Activated T-cell treated with anti-CD3 and anti-CD28 coated beads, Interleukin-2, amount 50 U/mL, for 4 hours (primary cell): ENCODE data around the gene ACP5. TPM values are rescaled to one million over a fixed set of nuclear protein-coding genes. Genes with fewer than 3 reads are reported as not detected.

Experiments used
- total RNA-seq, 3 donors: library from RNA; stranded (reverse); gene quantifications; one replicate each; pipeline ENCODE4 v1.2.1, GENCODE V29; 2021

Gene ACP5
- total RNA-seq, 3 donors from 2014 or later = 2.4 to 2.9 (median 2.8) TPM

Other genes starting within 250 kb of the ACP5 start
- gene RAB3D, start 238.0 kb downstream of the ACP5 start, total RNA-seq = 1 to 10 TPM; 4.0 to 4.5 (median 4.3) TPM
- 10 to 100 TPM; 33.5 to 38.9 (median 33.7) TPM for gene TMEM205, start 231.4 kb downstream of the ACP5 start, total RNA-seq
- gene CCDC159, start 231.1 kb downstream of the ACP5 start, total RNA-seq = 10 to 100 TPM; 10.7 to 14.6 (median 11.0) TPM
- gene PLPPR2, start 222.2 kb downstream of the ACP5 start, total RNA-seq = 1 to 10 TPM; 2.4 to 4.1 (median 3.8) TPM
- 1 to 10 TPM; 2.0 to 3.1 (median 2.1) TPM for gene SWSAP1, start 203.0 kb downstream of the ACP5 start, total RNA-seq
- 1 to 10 TPM; 1.8 to 2.0 (median 1.8) TPM for gene EPOR, start 193.3 kb downstream of the ACP5 start, total RNA-seq
- gene RGL3, start 158.3 kb downstream of the ACP5 start, total RNA-seq = under 1 TPM in 2 of 3 donors, not detected in 1; 0.29 to 0.51 TPM
- under 1 TPM in 1 of 3 donors, not detected in 2; 0.11 TPM for gene ODAD3, start 142.5 kb downstream of the ACP5 start, total RNA-seq
- gene PRKCSH, start 142.0 kb downstream of the ACP5 start, total RNA-seq = 100 to 1,000 TPM; 273 to 327 (median 319) TPM
- gene ELAVL3, start 96.6 kb downstream of the ACP5 start, total RNA-seq = under 1 TPM in 1 of 3 donors, not detected in 2; 0.19 TPM
- 10 to 100 TPM; 12.3 to 16.9 (median 13.9) TPM for gene ZNF653, start 71.8 kb downstream of the ACP5 start, total RNA-seq
- gene ECSIT, start 48.5 kb downstream of the ACP5 start, total RNA-seq = 10 to 100 TPM; 72.3 to 88.1 (median 81.9) TPM
- under 1 TPM in 1 of 3 donors, not detected in 2; 0.25 TPM for gene CNN1, start 38.8 kb downstream of the ACP5 start, total RNA-seq
- 10 to 100 TPM; 82.5 to 91.6 (median 86.4) TPM for gene ELOF1, start 18.4 kb downstream of the ACP5 start, total RNA-seq
- 1 to 10 TPM; 2.6 to 3.5 (median 3.4) TPM for gene ZNF627, start 19.8 kb upstream of the ACP5 start, total RNA-seq
- gene ZNF823, start 161.3 kb upstream of the ACP5 start, total RNA-seq = 1 to 10 TPM; 1.3 to 2.9 (median 1.3) TPM
- gene ZNF441, start 189.4 kb upstream of the ACP5 start, total RNA-seq = 1 to 10 TPM; 1.6 to 2.9 (median 1.7) TPM
- under 1 TPM; 0.13 to 0.33 (median 0.16) TPM for gene ZNF491, start 220.9 kb upstream of the ACP5 start, total RNA-seq
- gene ZNF440, start 236.6 kb upstream of the ACP5 start, total RNA-seq = 1 to 10 TPM; 4.2 to 4.6 (median 4.3) TPM